Stimulated activated memory B cell treated with anti-CD40 and anti-IgM and Interleukin-4, amounts not matched to agents 10 μg/mL and 1 μg/mL and 100 μg/mL, for 72 hours (primary cell): ENCODE data around the gene SPATA2L.

Experiments used
- ATAC-seq: fragments of 150-1000 bp; cut with Tn5 transposase; 2 replicates; pipeline ENCODE4 v1.10.0; 2021
- H3K27ac Mint-ChIP-seq: one replicate; pipeline ENCODE4 v1.8.0; 2022; ENCODE audit warnings: mild to moderate bottlenecking, mixed read lengths
- H3K27me3 Mint-ChIP-seq: one replicate; pipeline ENCODE4 v1.8.0; 2022; ENCODE audit warnings: mixed read lengths
- H3K36me3 Mint-ChIP-seq: one replicate; pipeline ENCODE4 v1.8.0; 2022; ENCODE audit warnings: mixed read lengths
- H3K4me1 Mint-ChIP-seq: one replicate; pipeline ENCODE4 v1.8.0; 2022; ENCODE audit warnings: mixed read lengths
- H3K4me3 Mint-ChIP-seq: one replicate; pipeline ENCODE4 v1.8.0; 2022; ENCODE audit warnings: mild to moderate bottlenecking, moderate library complexity, mixed read lengths
- H3K9me3 Mint-ChIP-seq: one replicate; pipeline ENCODE4 v1.8.0; 2022; ENCODE audit warnings: mixed read lengths

Gene SPATA2L

GRCh38 chr16:89733322-89733721 is 31.8 kb upstream of the SPATA2L start:
- no peaks in the 10 kb centered on the region for H3K27me3 Mint-ChIP-seq
- H3K36me3 Mint-ChIP-seq, result peaks cover 66% of the 10 kb centered on the region
- no peaks in the 10 kb centered on the region for H3K9me3 Mint-ChIP-seq
- no peak overlapping the region for H3K27ac Mint-ChIP-seq
- ATAC-seq, result no peak
- peaks cover 25% of the 10 kb centered on the region for H3K4me1 Mint-ChIP-seq
- H3K4me3 Mint-ChIP-seq, result no peak overlapping the region

- Mint-ChIP-seq H3K9me3 (no peaks in the 10 kb centered on the region), H3K27me3 (no peaks in the 10 kb centered on the region), H3K4me3 (no peak overlapping the region), H3K36me3 (peaks cover 63% of the 10 kb centered on the region), H3K27ac (no peak overlapping the region), H3K4me1 (peaks cover 25% of the 10 kb centered on the region)
- ATAC-seq, result no peak
These were observed 31.4 kb upstream of the SPATA2L start for GRCh38 chr16:89732918-89733242.

GRCh38 chr16:89732142-89732917 is 30.8 kb upstream of the SPATA2L start:
- Mint-ChIP-seq H3K9me3 (no peaks in the 10 kb centered on the region), H3K4me1 (peaks cover 23% of the 10 kb centered on the region), H3K4me3 (no peak overlapping the region), H3K27me3 (no peaks in the 10 kb centered on the region), H3K27ac (peak overlapping the region; percentile 47), H3K36me3 (peaks cover 59% of the 10 kb centered on the region)
- ATAC-seq, result no peak

- H3K4me1 Mint-ChIP-seq, result peaks cover 17% of the 10 kb centered on the region
- H3K27me3 Mint-ChIP-seq, result no peaks in the 10 kb centered on the region
- no peaks in the 10 kb centered on the region for H3K9me3 Mint-ChIP-seq
- no peak for ATAC-seq
- H3K27ac Mint-ChIP-seq, result no peak overlapping the region
- H3K36me3 Mint-ChIP-seq, result peaks cover 55% of the 10 kb centered on the region
- no peak overlapping the region for H3K4me3 Mint-ChIP-seq
These were observed 29.2 kb upstream of the SPATA2L start for GRCh38 chr16:89730610-89731234.

GRCh38 chr16:89729863-89730593 is 28.5 kb upstream of the SPATA2L start:
- H3K4me1 Mint-ChIP-seq, result peaks cover 17% of the 10 kb centered on the region
- H3K9me3 Mint-ChIP-seq, result no peaks in the 10 kb centered on the region
- peaks cover 50% of the 10 kb centered on the region for H3K36me3 Mint-ChIP-seq
- H3K4me3 Mint-ChIP-seq, result no peak overlapping the region
- H3K27me3 Mint-ChIP-seq, result no peaks in the 10 kb centered on the region
- ATAC-seq, result no peak
- no peak overlapping the region for H3K27ac Mint-ChIP-seq

- Mint-ChIP-seq H3K36me3 (peaks cover 45% of the 10 kb centered on the region), H3K4me1 (peaks cover 17% of the 10 kb centered on the region), H3K27me3 (no peaks in the 10 kb centered on the region), H3K27ac (no peak overlapping the region), H3K4me3 (no peak overlapping the region), H3K9me3 (no peaks in the 10 kb centered on the region)
- ATAC-seq, result no peak
These were observed 27.8 kb upstream of the SPATA2L start for GRCh38 chr16:89729293-89729692.

- Mint-ChIP-seq H3K9me3 (no peaks in the 10 kb centered on the region), H3K36me3 (peaks cover 37% of the 10 kb centered on the region), H3K4me1 (peaks cover 25% of the 10 kb centered on the region), H3K27me3 (no peaks in the 10 kb centered on the region), H3K27ac (no peak overlapping the region), H3K4me3 (no peak overlapping the region)
- no peak for ATAC-seq
These were observed 26.1 kb upstream of the SPATA2L start for GRCh38 chr16:89727406-89728120.

- H3K36me3 Mint-ChIP-seq, result peaks cover 15% of the 10 kb centered on the region
- peak overlapping the region; percentile 77 for H3K4me3 Mint-ChIP-seq
- ATAC-seq, result no peak
- no peaks in the 10 kb centered on the region for H3K27me3 Mint-ChIP-seq
- H3K27ac Mint-ChIP-seq, result peak overlapping the region; percentile 79
- H3K9me3 Mint-ChIP-seq, result no peaks in the 10 kb centered on the region
- H3K4me1 Mint-ChIP-seq, result peaks cover 29% of the 10 kb centered on the region
These were observed 22.1 kb upstream of the SPATA2L start for GRCh38 chr16:89723279-89724250.

GRCh38 chr16:89722392-89723278 is 21.1 kb upstream of the SPATA2L start:
- H3K27me3 Mint-ChIP-seq, result no peaks in the 10 kb centered on the region
- ATAC-seq, result peak; percentile 24
- peak overlapping the region; percentile 77 for H3K4me3 Mint-ChIP-seq
- H3K27ac Mint-ChIP-seq, result peak overlapping the region; percentile 79
- H3K9me3 Mint-ChIP-seq, result no peaks in the 10 kb centered on the region
- peaks cover 24% of the 10 kb centered on the region for H3K36me3 Mint-ChIP-seq
- peaks cover 36% of the 10 kb centered on the region for H3K4me1 Mint-ChIP-seq

- peaks cover 27% of the 10 kb centered on the region for H3K36me3 Mint-ChIP-seq
- peak; percentile 73 for ATAC-seq
- peaks cover 41% of the 10 kb centered on the region for H3K4me1 Mint-ChIP-seq
- peak overlapping the region; percentile 79 for H3K27ac Mint-ChIP-seq
- H3K27me3 Mint-ChIP-seq, result no peaks in the 10 kb centered on the region
- peak overlapping the region; percentile 77 for H3K4me3 Mint-ChIP-seq
- H3K9me3 Mint-ChIP-seq, result no peaks in the 10 kb centered on the region
These were observed 20.3 kb upstream of the SPATA2L start for GRCh38 chr16:89721546-89722391.

GRCh38 chr16:89720813-89721545 is 19.5 kb upstream of the SPATA2L start, which contains the start of the genes VPS9D1 and ZNF276:
Gene VPS9D1 (minus strand): TSS chr16:89720898. CDS start chr16:89720861, 37 bp downstream.
Gene ZNF276 (plus strand): TSS chr16:89721537. CDS start chr16:89721641, 104 bp downstream.
- Mint-ChIP-seq H3K36me3 (peaks cover 26% of the 10 kb centered on the region), H3K4me1 (peaks cover 41% of the 10 kb centered on the region), H3K27me3 (no peaks in the 10 kb centered on the region), H3K9me3 (no peaks in the 10 kb centered on the region), H3K27ac (peak within 1 kb of the TSS; percentile 79), H3K4me3 (peak within 1 kb of the TSS; percentile 77)
- peak; percentile 85 for ATAC-seq

- Mint-ChIP-seq H3K4me3 (peak overlapping the region; percentile 72), H3K4me1 (peaks cover 41% of the 10 kb centered on the region), H3K27ac (peak overlapping the region; percentile 61), H3K36me3 (peaks cover 26% of the 10 kb centered on the region), H3K9me3 (no peaks in the 10 kb centered on the region), H3K27me3 (no peaks in the 10 kb centered on the region)
- peak; percentile 24 for ATAC-seq
These were observed 19.0 kb upstream of the SPATA2L start for GRCh38 chr16:89720551-89720812.
